Naive B cell (primary cell): ENCODE data around the gene SACS. TPM values are rescaled to one million over a fixed set of nuclear protein-coding genes. Genes with fewer than 3 reads are reported as not detected.
"Not testable (repeated sequence)": the region's sequence is repeated elsewhere in the genome, so short reads cannot be mapped to it uniquely, and the experiment has no call there.

Experiments
- ATAC-seq, 2 donors: fragments of 150-1000 bp; cut with Tn5 transposase; 2 replicates each; pipeline ENCODE4 v1.10.0; 2021; ENCODE audit warnings: low read depth in 2 of 2, mild to moderate bottlenecking in 2 of 2, moderate library complexity in 2 of 2
- DNase-seq: peaks from one replicate; pipeline ENCODE4 v3.0.0; 2022
- H3K27ac Mint-ChIP-seq, 6 donors: one replicate each; pipeline ENCODE4 v1.8.0; 2020 to 2022; ENCODE audit warnings: mild to moderate bottlenecking in 6 of 6, mixed read lengths in 6 of 6, moderate library complexity in 5 of 6, inconsistent platforms in 2 of 6
- H3K27me3 Mint-ChIP-seq, 3 donors: one replicate each; pipeline ENCODE4 v1.8.0; 2021 to 2022; ENCODE audit warnings: mixed read lengths in 3 of 3, mild to moderate bottlenecking in 1 of 3
- H3K36me3 Mint-ChIP-seq, 2 donors: one replicate each; pipeline ENCODE4 v1.8.0; 2020 to 2022; ENCODE audit warnings: mixed read lengths in 2 of 2, inconsistent platforms in 1 of 2, mild to moderate bottlenecking in 1 of 2
- H3K4me1 Mint-ChIP-seq, 3 donors: one replicate each; pipeline ENCODE4 v1.8.0; 2020 to 2022; ENCODE audit warnings: mixed read lengths in 3 of 3, inconsistent platforms in 1 of 3, mild to moderate bottlenecking in 1 of 3, moderate library complexity in 1 of 3
- H3K4me3 Mint-ChIP-seq, 8 donors: one replicate each; pipeline ENCODE4 v1.8.0; 2020 to 2022; ENCODE audit warnings: mild to moderate bottlenecking in 8 of 8, mixed read lengths in 8 of 8, moderate library complexity in 8 of 8, inconsistent platforms in 2 of 8
- H3K9me3 Mint-ChIP-seq, 7 donors: one replicate each; pipeline ENCODE4 v1.8.0; 2020 to 2022; ENCODE audit warnings: mixed read lengths in 7 of 7, mild to moderate bottlenecking in 5 of 7, inconsistent platforms in 2 of 7, moderate library complexity in 1 of 7
- polyA plus RNA-seq, 6 donors: library from polyadenylated mRNA; unstranded; fragments of 300-500 nt; fragmentation: Illumina TruSeq; gene quantifications; one replicate each; pipeline ENCODE4 v1.2.3, GENCODE V29; 2021; ENCODE audit warnings: low read depth in 6 of 6

Gene SACS
- polyA plus RNA-seq, 6 donors from 2014 or later = 0.33 to 1.7 (median 1.5) TPM

DNA sequence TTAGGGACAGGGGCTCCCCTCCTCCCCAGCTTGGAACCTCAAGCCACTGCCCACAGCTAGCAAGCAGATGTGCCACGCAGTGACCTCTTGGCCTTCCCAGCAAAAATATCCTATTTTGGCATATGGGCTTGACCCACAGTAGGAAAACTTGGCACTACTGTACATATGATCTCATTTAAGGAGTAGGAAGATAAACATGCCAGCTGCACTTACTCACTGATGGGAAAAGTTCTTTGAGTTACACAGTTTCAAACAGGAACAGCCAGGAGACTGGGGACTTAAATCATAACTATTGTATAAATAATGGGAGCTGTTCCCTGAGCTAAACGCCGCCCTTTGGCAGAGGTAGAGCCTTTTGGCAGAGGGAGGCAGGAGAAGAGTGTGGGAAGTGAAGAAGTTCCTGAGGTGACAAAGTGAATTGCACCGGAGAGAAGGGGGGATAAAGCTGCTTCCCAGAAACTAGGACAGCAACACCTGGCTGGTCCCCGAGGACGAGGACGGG, 6.1 kb downstream of the SACS start:
- H3K36me3 Mint-ChIP-seq = no peaks in the 10 kb centered on the region
- DNase-seq (no peak), ATAC-seq (no peak)
- peaks cover 29 to 31% (median 30%) of the 10 kb centered on the region in 3 donors for H3K27me3 Mint-ChIP-seq
- H3K9me3 Mint-ChIP-seq = no peaks in the 10 kb centered on the region
- peaks cover 0 to 8% (median 5%) of the 10 kb centered on the region in 3 donors for H3K4me1 Mint-ChIP-seq
- H3K4me3 Mint-ChIP-seq = no peak overlapping the region
- peak overlapping the region in 1 of 6 donors; percentile 11 for H3K27ac Mint-ChIP-seq

DNA sequence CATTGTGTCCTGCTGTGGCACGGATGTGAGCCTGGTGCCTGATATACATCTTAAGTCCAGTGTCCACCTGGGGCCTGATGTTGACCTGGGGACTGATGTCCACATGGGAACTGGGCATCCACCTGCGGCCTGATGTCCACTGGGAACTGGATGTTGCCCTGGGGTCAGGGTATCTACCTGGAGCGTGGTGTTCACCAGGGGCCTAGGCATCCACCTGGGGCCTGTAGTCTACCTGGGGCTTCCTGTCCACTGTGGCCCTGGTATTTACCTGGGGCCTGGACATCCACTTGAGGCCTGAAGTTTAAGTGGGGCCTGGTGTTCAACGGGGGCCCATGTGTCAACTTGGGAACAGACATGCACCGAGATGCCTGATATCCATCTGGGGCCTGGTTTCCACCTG, 11.9 kb downstream of the SACS start:
- Mint-ChIP-seq H3K36me3 (no peaks in the 10 kb centered on the region), H3K27ac (no peak overlapping the region), H3K4me3 (no peak overlapping the region), H3K9me3 (no peaks in the 10 kb centered on the region), H3K27me3 (peaks cover 0 to 4% (median 0%) of the 10 kb centered on the region in 3 donors), H3K4me1 (no peaks in the 10 kb centered on the region)
- ATAC-seq (no peak), DNase-seq (no peak)

DNA sequence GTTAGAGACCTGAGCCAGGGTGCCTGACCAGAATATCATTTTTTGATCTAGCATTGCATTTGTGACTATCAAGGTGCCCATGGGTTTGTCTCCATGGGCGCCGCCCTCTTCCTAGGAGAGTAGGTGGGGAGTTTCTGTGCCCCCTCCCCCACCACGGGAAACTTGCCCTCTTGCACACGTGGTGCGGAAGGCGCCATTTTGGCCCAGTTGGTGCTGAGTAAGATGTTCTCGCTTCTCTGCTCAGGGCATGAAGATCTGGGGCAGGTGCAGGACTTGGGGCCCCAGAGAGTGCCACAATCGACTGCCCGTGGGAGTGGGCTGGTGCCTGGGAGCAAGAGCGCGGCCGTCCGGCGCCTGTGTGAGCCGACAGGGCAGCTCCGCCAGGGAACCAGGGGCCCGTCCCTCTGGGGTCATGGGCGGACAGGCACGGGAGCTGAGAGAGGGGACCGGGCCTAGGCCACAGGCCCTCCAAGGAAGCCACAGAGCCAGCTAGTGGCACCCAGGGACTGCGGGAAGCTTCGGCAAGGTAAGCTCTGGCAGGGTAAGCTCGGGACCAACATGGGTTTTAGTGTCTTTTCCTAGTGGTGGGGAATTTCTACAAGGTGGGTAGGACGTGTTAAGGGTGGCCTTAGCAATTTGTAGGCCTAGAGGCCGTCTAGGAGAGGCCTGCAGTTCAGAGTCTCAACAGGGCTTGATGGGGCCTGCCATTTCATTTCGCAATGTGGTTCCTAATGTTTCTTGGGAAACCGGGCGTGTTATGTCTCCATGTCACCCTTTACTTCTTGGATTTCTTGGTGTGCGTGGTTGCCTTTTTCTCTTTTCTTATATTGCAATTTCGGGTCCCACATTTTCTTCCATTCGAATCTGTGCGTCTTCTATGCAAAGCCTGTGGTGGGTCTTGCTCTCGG, 14.5 kb downstream of the SACS start:
- H3K27me3 Mint-ChIP-seq = no peaks in the 10 kb centered on the region
- DNase-seq (no peak), ATAC-seq (no peak)
- H3K27ac Mint-ChIP-seq = peak overlapping the region in 1 of 6 donors; percentile 69
- H3K9me3 Mint-ChIP-seq = no peaks in the 10 kb centered on the region
- no peaks in the 10 kb centered on the region for H3K4me1 Mint-ChIP-seq
- H3K36me3 Mint-ChIP-seq = no peaks in the 10 kb centered on the region
- no peak overlapping the region for H3K4me3 Mint-ChIP-seq

DNA sequence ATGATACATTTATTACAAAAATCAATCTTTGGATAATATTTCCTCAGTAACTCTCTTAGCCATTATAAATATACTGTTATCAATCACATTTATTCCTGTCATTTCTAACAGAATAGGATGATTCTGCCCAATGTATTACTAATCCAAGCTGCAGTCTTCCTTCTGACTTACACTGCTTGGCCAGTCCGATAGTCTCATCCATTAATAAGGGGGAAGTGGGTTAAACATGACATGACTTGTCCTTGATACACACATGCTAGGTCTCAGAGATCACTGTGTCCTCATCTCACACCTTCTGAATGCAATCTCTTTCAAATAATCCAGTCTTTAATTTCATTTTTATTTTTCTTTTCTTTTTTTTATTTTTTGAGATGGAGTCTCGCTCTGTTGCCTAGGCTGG, 18.8 kb downstream of the SACS start:
- Mint-ChIP-seq H3K9me3 (no peaks in the 10 kb centered on the region), H3K27ac (no peak overlapping the region), H3K27me3 (peaks cover 0 to 19% (median 11%) of the 10 kb centered on the region in 3 donors), H3K36me3 (no peaks in the 10 kb centered on the region), H3K4me3 (peak overlapping the region in 1 of 8 donors; percentile 42), H3K4me1 (no peaks in the 10 kb centered on the region)
- ATAC-seq (no peak), DNase-seq (no peak)

DNA sequence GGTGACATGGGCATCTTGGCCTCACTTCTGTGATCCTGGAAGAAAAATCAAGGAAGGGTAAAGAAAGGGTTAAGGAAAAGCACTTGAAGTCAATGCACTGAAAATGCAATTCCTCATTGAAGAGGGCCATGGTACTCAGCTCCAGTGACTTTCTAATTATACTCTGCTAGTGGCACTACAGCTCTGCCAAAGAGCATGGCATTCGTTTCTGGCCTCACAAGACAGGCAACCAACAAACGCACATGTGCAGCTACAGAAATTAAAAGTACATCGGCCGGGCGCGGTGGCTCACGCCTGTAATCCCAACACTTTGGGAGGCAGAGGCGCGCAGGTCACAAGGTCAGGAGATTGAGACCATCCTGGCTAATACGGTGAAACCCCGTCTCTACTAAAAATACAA, 21.8 kb downstream of the SACS start:
- DNase-seq (no peak), ATAC-seq (no peak)
- H3K27ac Mint-ChIP-seq = no peak overlapping the region
- H3K4me1 Mint-ChIP-seq = no peaks in the 10 kb centered on the region
- no peaks in the 10 kb centered on the region for H3K36me3 Mint-ChIP-seq
- no peaks in the 10 kb centered on the region for H3K9me3 Mint-ChIP-seq
- peaks cover 3 to 19% (median 11%) of the 10 kb centered on the region in 3 donors for H3K27me3 Mint-ChIP-seq
- no peak overlapping the region for H3K4me3 Mint-ChIP-seq

DNA sequence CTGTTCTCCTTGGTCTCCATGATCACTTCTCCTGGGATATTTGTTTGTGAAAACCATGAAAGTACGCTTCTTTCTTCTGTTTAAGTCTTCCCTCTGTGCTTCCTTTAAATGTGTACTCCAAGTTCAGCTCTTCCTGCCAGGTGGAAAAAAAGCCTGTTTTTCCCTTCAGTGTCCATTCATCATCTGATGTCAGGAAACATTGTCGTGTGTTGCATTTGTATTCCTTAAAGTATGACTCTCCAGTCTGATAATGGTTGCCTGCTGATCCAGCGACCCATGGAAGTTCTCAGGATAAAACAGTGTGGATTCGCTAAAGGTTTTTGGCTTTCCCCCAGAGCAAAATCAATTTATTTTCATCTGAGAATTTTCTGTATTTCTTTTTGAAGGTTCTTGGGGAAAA, 22.3 kb downstream of the SACS start:
- no peak for DNase-seq
- H3K27me3 Mint-ChIP-seq = peaks cover 5 to 19% (median 11%) of the 10 kb centered on the region in 3 donors
- H3K4me1 Mint-ChIP-seq = no peaks in the 10 kb centered on the region
- H3K27ac Mint-ChIP-seq = no peak overlapping the region
- H3K9me3 Mint-ChIP-seq = no peaks in the 10 kb centered on the region
- no peaks in the 10 kb centered on the region for H3K36me3 Mint-ChIP-seq
- no peak overlapping the region for H3K4me3 Mint-ChIP-seq
- no peak for ATAC-seq

DNA sequence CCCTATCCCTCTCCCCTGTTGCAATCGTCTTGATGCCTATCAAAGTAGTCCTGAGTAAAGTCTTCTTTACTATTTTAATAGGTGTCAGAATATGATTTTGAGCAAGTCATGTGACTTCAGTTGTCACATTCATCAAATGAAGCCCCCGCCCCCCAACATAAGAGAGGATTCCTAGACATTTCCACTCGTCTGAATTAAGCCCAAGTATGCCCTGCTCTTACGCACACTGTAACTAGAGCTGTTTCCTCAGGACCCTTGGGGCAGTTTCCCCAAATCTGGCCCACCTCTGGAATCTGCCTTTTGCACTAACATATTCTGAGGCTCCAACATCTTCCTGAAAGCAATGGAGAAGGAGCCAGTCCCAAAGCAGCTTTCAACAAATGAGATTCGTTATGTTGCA, 25.5 kb downstream of the SACS start:
- H3K4me1 Mint-ChIP-seq = no peaks in the 10 kb centered on the region
- no peak for ATAC-seq
- peaks cover 0 to 4% (median 0%) of the 10 kb centered on the region in 7 donors for H3K9me3 Mint-ChIP-seq
- H3K36me3 Mint-ChIP-seq = no peaks in the 10 kb centered on the region
- peaks cover 23 to 43% (median 37%) of the 10 kb centered on the region in 3 donors for H3K27me3 Mint-ChIP-seq
- H3K4me3 Mint-ChIP-seq = no peak overlapping the region
- H3K27ac Mint-ChIP-seq = no peak overlapping the region
- DNase-seq = no peak

DNA sequence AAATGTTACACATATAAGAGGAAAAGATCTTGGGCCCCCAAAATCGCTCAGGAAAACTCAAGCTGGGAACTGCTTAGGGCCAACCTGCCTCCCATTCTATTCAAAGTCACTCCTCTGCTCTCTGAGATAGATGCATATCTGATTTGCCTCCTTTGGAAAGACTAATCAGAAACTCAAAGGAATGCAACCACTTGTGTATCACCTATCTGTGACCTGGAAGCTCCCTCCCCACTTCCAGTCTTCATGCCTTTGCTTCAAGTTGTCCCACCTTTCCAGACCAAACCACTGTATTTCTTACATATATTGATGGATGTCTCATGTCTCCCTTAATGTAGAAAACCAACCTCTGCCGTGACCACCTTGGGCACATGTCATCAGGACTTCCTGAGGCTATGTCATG, 32.3 kb downstream of the SACS start:
- Mint-ChIP-seq H3K36me3 (peaks cover 0 to 14% of the 10 kb centered on the region in 2 donors), H3K27me3 (peaks cover 44 to 58% (median 55%) of the 10 kb centered on the region in 3 donors), H3K9me3 (peaks cover 5 to 16% (median 12%) of the 10 kb centered on the region in 7 donors)
- not testable (repeated sequence) for H3K27ac Mint-ChIP-seq, DNase-seq, ATAC-seq, H3K4me3 Mint-ChIP-seq, H3K4me1 Mint-ChIP-seq

DNA sequence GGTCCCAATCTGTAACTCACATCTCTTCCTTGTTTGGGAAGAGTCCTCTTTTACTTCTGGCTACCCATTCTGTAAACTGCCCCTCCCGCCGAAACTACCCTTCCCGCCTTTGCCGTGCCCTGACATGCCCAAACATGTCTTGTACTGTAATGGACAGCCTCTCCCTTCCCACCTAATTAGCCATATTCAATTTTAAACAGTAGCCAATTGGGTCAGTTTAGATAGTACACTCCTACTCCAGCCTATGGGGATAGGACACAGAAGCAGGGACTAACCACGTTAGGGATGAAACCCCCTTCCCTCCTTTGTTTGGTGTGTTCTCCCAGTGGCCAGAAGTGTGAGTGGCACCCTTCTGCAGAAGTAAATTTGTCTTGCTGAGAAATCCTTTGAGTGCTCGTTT, 34.2 kb downstream of the SACS start:
- ATAC-seq (no peak), DNase-seq (no peak)
- Mint-ChIP-seq H3K9me3 (peaks cover 5 to 16% (median 11%) of the 10 kb centered on the region in 7 donors), H3K4me1 (no peaks in the 10 kb centered on the region), H3K36me3 (peaks cover 0 to 14% of the 10 kb centered on the region in 2 donors), H3K4me3 (no peak overlapping the region), H3K27me3 (peaks cover 40 to 50% (median 49%) of the 10 kb centered on the region in 3 donors), H3K27ac (no peak overlapping the region)

DNA sequence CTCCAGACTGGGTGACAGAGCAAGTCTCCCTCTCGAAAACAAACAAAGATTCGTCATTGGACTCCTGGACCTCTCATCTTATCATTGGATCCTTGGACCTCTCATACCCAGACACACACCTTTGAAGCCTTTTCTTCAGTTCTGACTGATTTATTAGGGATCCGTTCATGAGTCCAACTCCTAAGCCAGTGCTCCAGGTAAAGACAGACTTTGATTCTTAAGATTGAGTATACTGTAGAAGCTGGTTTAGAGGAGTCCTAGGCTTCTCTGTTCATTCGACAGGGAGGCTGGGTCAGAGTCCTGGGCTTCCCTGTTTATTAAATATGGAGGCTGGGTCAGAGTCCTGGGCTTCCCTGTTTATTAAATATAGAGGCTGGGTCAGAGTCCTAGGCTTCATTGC, 38.7 kb downstream of the SACS start:
- no peak overlapping the region for H3K4me3 Mint-ChIP-seq
- H3K4me1 Mint-ChIP-seq = no peaks in the 10 kb centered on the region
- DNase-seq = no peak
- H3K9me3 Mint-ChIP-seq = peaks cover 5 to 11% (median 8%) of the 10 kb centered on the region in 7 donors
- ATAC-seq = no peak
- no peak overlapping the region for H3K27ac Mint-ChIP-seq
- peaks cover 23 to 41% (median 33%) of the 10 kb centered on the region in 3 donors for H3K27me3 Mint-ChIP-seq
- peaks cover 0 to 9% of the 10 kb centered on the region in 2 donors for H3K36me3 Mint-ChIP-seq

DNA sequence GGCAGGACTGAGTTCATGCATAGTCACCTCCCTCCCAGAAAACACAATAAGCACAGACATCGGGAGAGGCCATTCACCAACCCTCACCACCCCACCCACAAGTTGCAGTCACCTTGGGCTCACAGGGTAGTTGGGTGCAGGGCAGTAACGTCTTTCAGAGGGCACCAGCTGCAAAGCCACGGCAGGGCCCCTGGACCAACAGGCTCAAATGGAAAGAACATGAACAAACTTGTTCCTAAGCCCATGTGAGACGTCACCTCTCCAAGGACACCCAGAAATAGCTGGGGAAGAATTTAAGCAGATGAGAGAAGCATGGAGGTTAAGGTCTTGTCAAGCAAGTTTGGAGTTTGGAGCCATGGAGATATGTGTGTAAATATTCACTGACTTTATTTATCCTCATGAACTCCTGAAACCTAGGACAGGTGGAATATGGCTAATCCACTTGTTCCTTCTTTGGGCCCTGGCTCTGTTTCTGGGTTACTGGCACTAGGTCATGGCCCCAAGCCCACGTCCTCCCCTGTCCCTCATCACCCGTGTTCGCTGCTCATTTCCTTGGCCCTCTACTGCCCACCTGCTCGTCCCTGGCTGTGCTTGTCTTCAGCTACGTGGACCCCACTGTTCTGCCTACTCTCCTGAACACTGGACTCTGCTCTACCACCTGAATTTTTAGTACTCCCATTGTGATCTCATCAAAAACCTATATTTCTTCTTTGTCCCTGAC, 40.4 kb downstream of the SACS start:
- H3K4me3 Mint-ChIP-seq = no peak overlapping the region
- H3K27me3 Mint-ChIP-seq = peaks cover 12 to 31% (median 23%) of the 10 kb centered on the region in 3 donors
- peak overlapping the region in 3 of 6 donors; percentile 61 to 73 (median 70) for H3K27ac Mint-ChIP-seq
- H3K9me3 Mint-ChIP-seq = peaks cover 0 to 2% (median 0%) of the 10 kb centered on the region in 7 donors
- ATAC-seq (no peak), DNase-seq (no peak)
- H3K4me1 Mint-ChIP-seq = no peaks in the 10 kb centered on the region
- H3K36me3 Mint-ChIP-seq = no peaks in the 10 kb centered on the region

DNA sequence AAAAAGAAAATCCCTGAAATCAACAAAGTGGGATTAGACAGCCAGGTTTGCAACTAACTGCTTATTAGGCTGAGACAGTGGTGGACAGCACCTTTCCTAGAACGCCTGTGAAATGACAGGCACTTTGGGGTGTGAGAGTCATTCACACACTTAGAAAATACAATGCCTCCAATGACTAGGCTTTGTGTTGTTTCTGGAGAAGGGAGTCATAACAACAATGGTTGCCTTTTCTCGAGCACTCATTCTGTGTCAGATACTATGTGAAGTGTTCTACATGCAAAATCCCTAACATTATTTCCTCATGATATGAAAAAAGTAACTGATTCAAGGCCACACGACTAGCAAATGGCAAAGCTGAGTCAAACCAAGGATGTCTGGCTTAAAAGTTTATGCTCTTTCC, 41.2 kb downstream of the SACS start:
- no peak overlapping the region for H3K4me3 Mint-ChIP-seq
- DNase-seq (no peak), ATAC-seq (no peak)
- no peaks in the 10 kb centered on the region for H3K36me3 Mint-ChIP-seq
- no peaks in the 10 kb centered on the region for H3K4me1 Mint-ChIP-seq
- H3K27ac Mint-ChIP-seq = no peak overlapping the region
- peaks cover 0 to 2% (median 0%) of the 10 kb centered on the region in 7 donors for H3K9me3 Mint-ChIP-seq
- H3K27me3 Mint-ChIP-seq = peaks cover 16 to 39% (median 30%) of the 10 kb centered on the region in 3 donors

DNA sequence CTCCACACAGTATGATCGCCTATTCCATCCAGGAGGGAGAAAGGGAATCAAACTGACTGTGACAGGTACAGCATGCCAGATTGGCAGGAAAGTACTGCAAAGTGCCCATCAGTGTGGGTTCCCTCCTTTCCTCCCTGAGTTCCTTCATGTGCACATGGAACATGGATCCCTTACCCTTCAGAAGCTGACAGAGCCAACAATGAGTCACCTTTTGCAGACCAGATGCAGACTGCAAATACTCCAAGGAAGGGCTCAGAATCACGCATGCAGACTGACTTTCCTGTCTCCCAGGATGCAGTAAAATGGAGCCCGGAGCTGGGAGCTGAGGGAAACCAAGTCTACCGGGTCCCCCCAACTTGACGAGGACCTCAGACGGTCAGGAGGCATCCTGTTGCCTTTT, 41.8 kb downstream of the SACS start:
- no peak for ATAC-seq
- no peaks in the 10 kb centered on the region for H3K4me1 Mint-ChIP-seq
- H3K27ac Mint-ChIP-seq = no peak overlapping the region
- no peak for DNase-seq
- no peaks in the 10 kb centered on the region for H3K36me3 Mint-ChIP-seq
- H3K4me3 Mint-ChIP-seq = no peak overlapping the region
- H3K9me3 Mint-ChIP-seq = peaks cover 0 to 2% (median 0%) of the 10 kb centered on the region in 7 donors
- peaks cover 18 to 40% (median 31%) of the 10 kb centered on the region in 3 donors for H3K27me3 Mint-ChIP-seq
